Neural progenitor cell (in vitro differentiated cells): ENCODE data around the gene SLAMF6. TPM values are rescaled to one million over a fixed set of nuclear protein-coding genes. Genes with fewer than 3 reads are reported as not detected.
"Not testable (repeated sequence)": the region's sequence is repeated elsewhere in the genome, so short reads cannot be mapped to it uniquely, and the experiment has no call there.

ENCODE experiments used
- DNase-seq: peaks from one replicate; pipeline ENCODE4 v3.0.0-alpha.2; 2016; ENCODE audit warnings: low spot score
- H2AFZ ChIP-seq: fragments of 200-600 bp; sonication (generic); replicated peaks from 2 replicates; pipeline ENCODE4 v1.6.1; 2016; ENCODE audit warnings: antibody characterized with exemption
- H3F3A ChIP-seq: fragments of 200-600 bp; sonication (generic); 2 replicates; pipeline ENCODE4 v1.6.1; 2016; ENCODE audit warnings: antibody characterized with exemption, low read depth
- H3K27ac ChIP-seq: fragments of 200-600 bp; sonication (generic); 2 replicates; pipeline ENCODE4 v1.5.1; 2016; ENCODE audit warnings: mild to moderate bottlenecking
- H3K27me3 ChIP-seq: fragments of 200-600 bp; sonication (generic); 2 replicates; pipeline ENCODE4 v1.6.1; 2016; ENCODE audit warnings: mild to moderate bottlenecking, moderate library complexity
- H3K36me3 ChIP-seq: fragments of 200-600 bp; sonication (generic); 2 replicates; pipeline ENCODE4 v1.5.1; 2016
- H3K4me1 ChIP-seq: fragments of 200-600 bp; sonication (generic); 2 replicates; pipeline ENCODE4 v1.6.1; 2016; ENCODE audit warnings: mixed run types
- H3K4me2 ChIP-seq: fragments of 200-600 bp; sonication (generic); 2 replicates; pipeline ENCODE4 v1.6.1; 2016
- H3K4me3 ChIP-seq: fragments of 200-600 bp; sonication (generic); 2 replicates; pipeline ENCODE4 v1.5.1; 2016
- H3K79me2 ChIP-seq: fragments of 200-600 bp; sonication (generic); 2 replicates; pipeline ENCODE4 v1.6.1; 2016; ENCODE audit warnings: low read depth
- H3K9ac ChIP-seq: fragments of 200-600 bp; sonication (generic); 2 replicates; pipeline ENCODE4 v1.6.1; 2016
- H3K9me3 ChIP-seq: fragments of 200-600 bp; sonication (generic); 2 replicates; pipeline ENCODE4 v1.5.1; 2016; ENCODE audit warnings: low read depth
- H4K20me1 ChIP-seq: fragments of 200-600 bp; sonication (generic); 2 replicates; pipeline ENCODE4 v1.6.1; 2016; ENCODE audit warnings: low read depth
- H3K27ac Mint-ChIP-seq: 3 replicates; pipeline ENCODE4 v1.8.0; 2021; ENCODE audit warnings: mixed read lengths
- H3K27me3 Mint-ChIP-seq: 2 replicates; pipeline ENCODE4 v1.8.0; 2022; ENCODE audit warnings: low read depth, mild to moderate bottlenecking, inconsistent platforms, moderate library complexity, mixed read lengths; ENCODE audit not compliant: insufficient read depth
- H3K36me3 Mint-ChIP-seq: 3 replicates; pipeline ENCODE4 v1.8.0; 2021; ENCODE audit warnings: mixed read lengths
- H3K4me1 Mint-ChIP-seq: 3 replicates; pipeline ENCODE4 v1.8.0; 2021; ENCODE audit warnings: mixed read lengths
- H3K4me3 Mint-ChIP-seq: 3 replicates; pipeline ENCODE4 v1.8.0; 2021; ENCODE audit warnings: mild to moderate bottlenecking, moderate library complexity, mixed read lengths
- H3K9me3 Mint-ChIP-seq: 3 replicates; pipeline ENCODE4 v1.8.0; 2020; ENCODE audit warnings: mixed read lengths
- EZH2 ChIP-seq: fragments of 200-600 bp; sonication (generic); IDR thresholded peaks from 2 replicates; pipeline ENCODE4 v1.6.1; 2017; ENCODE audit warnings: antibody characterized with exemption, mild to moderate bottlenecking, moderate library complexity
- EZH2phosphoT487 ChIP-seq: fragments of 200-600 bp; sonication (generic); IDR thresholded peaks from 2 replicates; pipeline ENCODE4 v1.6.1; 2017; ENCODE audit warnings: antibody characterized with exemption
- total RNA-seq: library from RNA; depleted of rRNA; stranded (reverse); fragments of >200 nt; gene quantifications from 2 replicates; pipeline ENCODE4 v1.2.3, GENCODE V29; 2015; ENCODE audit warnings: low replicate concordance
- TF ChIP-seq, protein P1 (sequence below): fragments of 200-600 bp; sonication (generic); IDR thresholded peaks from 2 replicates; pipeline ENCODE4 v1.5.1; 2017; ENCODE audit warnings: antibody characterized with exemption, mild to moderate bottlenecking

SLAMF6 gene
- total RNA-seq, 1 donor from 2014 or later, result not detected

DNA sequence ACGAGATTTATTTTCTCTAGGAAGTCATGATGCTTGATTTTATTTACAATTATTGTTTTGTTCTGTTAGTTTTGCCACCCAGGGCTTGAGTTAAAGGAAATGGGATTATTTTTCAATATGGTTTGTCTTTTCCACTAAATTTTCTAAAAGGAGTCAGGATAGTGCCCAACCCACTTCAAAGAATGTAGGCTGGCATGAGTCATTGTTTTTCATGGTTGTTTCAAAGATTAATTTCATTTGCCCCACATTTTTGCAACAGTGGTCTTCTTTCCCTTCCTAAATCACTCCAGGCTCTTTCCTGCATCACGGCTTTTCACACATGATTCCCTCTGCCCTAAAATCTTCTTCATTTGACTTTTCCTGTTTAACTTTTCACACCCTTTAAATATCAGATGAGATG lies 2.5 kb downstream of the SLAMF6 start:
- Histone ChIP-seq H3K4me3 (no peak overlapping the region), H3K27ac (no peak overlapping the region), H3K4me2 (no peak overlapping the region), H3K9me3 (no peaks in the 10 kb centered on the region), H3K9ac (no peak overlapping the region), H3K4me1 (no peaks in the 10 kb centered on the region), H3K36me3 (no peaks in the 10 kb centered on the region), H3K79me2 (no peaks in the 10 kb centered on the region), H3F3A (no peaks in the 10 kb centered on the region), H4K20me1 (no peaks in the 10 kb centered on the region), H2AFZ (peak overlapping the region; percentile 58), H3K27me3 (no peaks in the 10 kb centered on the region)
- peaks cover 2% of the 10 kb centered on the region for H3K27me3 Mint-ChIP-seq
- peaks cover 12% of the 10 kb centered on the region for H3K9me3 Mint-ChIP-seq
- H3K27ac Mint-ChIP-seq, result no peak overlapping the region
- TF ChIP-seq, protein P1, sequence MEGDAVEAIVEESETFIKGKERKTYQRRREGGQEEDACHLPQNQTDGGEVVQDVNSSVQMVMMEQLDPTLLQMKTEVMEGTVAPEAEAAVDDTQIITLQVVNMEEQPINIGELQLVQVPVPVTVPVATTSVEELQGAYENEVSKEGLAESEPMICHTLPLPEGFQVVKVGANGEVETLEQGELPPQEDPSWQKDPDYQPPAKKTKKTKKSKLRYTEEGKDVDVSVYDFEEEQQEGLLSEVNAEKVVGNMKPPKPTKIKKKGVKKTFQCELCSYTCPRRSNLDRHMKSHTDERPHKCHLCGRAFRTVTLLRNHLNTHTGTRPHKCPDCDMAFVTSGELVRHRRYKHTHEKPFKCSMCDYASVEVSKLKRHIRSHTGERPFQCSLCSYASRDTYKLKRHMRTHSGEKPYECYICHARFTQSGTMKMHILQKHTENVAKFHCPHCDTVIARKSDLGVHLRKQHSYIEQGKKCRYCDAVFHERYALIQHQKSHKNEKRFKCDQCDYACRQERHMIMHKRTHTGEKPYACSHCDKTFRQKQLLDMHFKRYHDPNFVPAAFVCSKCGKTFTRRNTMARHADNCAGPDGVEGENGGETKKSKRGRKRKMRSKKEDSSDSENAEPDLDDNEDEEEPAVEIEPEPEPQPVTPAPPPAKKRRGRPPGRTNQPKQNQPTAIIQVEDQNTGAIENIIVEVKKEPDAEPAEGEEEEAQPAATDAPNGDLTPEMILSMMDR, result no peak
- no peak for TF ChIP-seq EZH2phosphoT487
- TF ChIP-seq EZH2, result no peak
- no peak overlapping the region for H3K4me3 Mint-ChIP-seq
- no peaks in the 10 kb centered on the region for H3K4me1 Mint-ChIP-seq
- no peak for DNase-seq
- no peaks in the 10 kb centered on the region for H3K36me3 Mint-ChIP-seq

DNA sequence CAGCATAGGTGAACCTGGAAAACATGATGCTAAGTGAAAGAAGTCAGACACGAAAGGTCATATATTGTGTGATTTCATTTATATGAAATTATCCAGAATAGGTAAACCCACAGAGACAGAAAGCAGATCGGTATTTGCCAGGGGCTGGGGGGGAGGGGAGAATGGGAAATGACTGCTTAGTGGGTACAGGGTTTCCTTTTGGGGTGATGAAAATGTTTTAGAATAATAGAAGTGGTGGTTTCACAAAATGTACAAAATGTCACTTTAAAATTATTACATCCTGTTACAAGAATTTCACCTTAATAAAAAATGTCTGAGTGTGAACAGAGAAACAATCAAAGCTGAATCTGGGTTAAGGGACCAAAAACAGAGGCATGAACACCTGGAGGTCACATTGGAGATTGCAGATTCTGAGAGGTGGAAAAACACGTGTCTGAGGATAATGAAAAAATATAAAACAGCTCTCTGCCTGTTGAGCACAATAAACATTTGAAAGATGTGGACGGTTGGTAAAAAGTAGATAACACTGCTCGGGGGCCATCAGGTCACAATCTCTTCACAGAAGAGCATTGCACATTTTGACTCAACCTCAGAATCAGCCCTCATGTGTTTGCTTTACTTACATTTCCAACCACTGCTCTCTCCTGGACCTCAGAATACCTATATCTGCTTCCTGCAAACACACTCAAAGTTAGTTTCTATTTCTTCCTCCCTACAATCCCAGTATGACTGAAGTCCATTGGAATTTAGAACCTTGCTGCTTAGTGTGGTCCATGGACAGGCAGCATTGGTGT lies 3.2 kb downstream of the SLAMF6 start:
- Histone ChIP-seq H3K9me3 (no peaks in the 10 kb centered on the region), H3K79me2 (no peaks in the 10 kb centered on the region), H3K4me1 (no peaks in the 10 kb centered on the region), H3F3A (no peaks in the 10 kb centered on the region), H3K4me2 (no peak overlapping the region), H4K20me1 (no peaks in the 10 kb centered on the region), H3K36me3 (no peaks in the 10 kb centered on the region), H3K9ac (no peak overlapping the region), H3K4me3 (no peak overlapping the region), H3K27ac (no peak overlapping the region), H2AFZ (peak overlapping the region; percentile 37), H3K27me3 (no peaks in the 10 kb centered on the region)
- no peaks in the 10 kb centered on the region for H3K36me3 Mint-ChIP-seq
- DNase-seq, result no peak
- no peaks in the 10 kb centered on the region for H3K4me1 Mint-ChIP-seq
- peaks cover 6% of the 10 kb centered on the region for H3K9me3 Mint-ChIP-seq
- H3K27me3 Mint-ChIP-seq, result peaks cover 2% of the 10 kb centered on the region
- H3K27ac Mint-ChIP-seq, result no peak overlapping the region
- no peak for TF ChIP-seq EZH2phosphoT487
- TF ChIP-seq, protein P1, result peak; percentile 20
- no peak overlapping the region for H3K4me3 Mint-ChIP-seq

DNA sequence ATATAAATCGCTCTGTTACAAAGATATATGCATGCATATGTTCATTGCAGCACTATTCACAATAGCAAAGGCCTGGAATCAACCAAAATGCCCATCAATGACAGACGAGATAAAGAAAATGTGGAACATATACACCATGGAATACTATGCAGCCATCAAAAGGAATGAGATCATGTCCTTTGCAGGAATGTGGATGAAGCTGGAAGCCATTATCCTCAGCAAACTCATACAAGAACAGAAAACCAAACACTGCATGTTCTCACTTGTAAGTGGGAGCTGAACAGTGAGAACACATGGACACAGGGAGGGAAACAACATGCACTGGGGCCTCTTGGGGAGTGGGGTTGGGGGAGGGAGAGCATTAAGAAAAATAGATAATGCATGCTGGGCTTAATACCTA lies 5.5 kb downstream of the SLAMF6 start:
- not testable (repeated sequence) for H3K9ac ChIP-seq, H3K79me2 ChIP-seq, H3K4me3 ChIP-seq, H2AFZ ChIP-seq, H3F3A ChIP-seq, H3K4me2 ChIP-seq, H4K20me1 ChIP-seq, H3K27me3 Mint-ChIP-seq, H3K9me3 ChIP-seq, H3K36me3 Mint-ChIP-seq, H3K36me3 ChIP-seq, H3K9me3 Mint-ChIP-seq, H3K4me1 ChIP-seq, H3K4me1 Mint-ChIP-seq, H3K27ac ChIP-seq, H3K4me3 Mint-ChIP-seq, DNase-seq, H3K27ac Mint-ChIP-seq, H3K27me3 ChIP-seq

DNA sequence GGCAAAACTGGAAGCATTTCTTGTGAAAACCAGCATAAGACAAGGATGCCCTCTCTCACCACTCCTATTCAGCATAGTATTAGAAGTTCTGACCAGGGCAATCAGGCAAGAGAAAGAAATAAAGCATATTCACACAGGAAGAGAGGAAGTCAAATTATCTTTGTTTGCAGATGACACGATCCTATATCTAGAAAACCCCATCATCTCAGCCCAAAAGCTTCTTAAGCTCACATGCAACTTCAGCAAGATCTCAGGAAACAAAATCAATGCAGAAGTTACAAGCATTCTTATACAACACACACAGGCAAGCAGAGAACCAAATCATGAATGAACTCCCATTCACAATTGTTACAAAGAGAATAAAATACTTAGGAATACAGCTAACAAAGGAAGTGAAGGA lies 7.1 kb downstream of the SLAMF6 start:
- not testable (repeated sequence) for H3K4me2 ChIP-seq, H3K9ac ChIP-seq, H4K20me1 ChIP-seq, DNase-seq, H3K79me2 ChIP-seq, H3K4me1 Mint-ChIP-seq, H3K9me3 ChIP-seq, H3K27ac ChIP-seq, H3K27me3 Mint-ChIP-seq, H3K4me3 ChIP-seq, H3K27me3 ChIP-seq, H3K27ac Mint-ChIP-seq, H3F3A ChIP-seq, H3K9me3 Mint-ChIP-seq, H3K36me3 Mint-ChIP-seq, H2AFZ ChIP-seq, H3K4me3 Mint-ChIP-seq, H3K4me1 ChIP-seq, H3K36me3 ChIP-seq
